Left ventricle myocardium inferior (tissue), 1 donor: ENCODE data around the gene ARAP2. TPM values are rescaled to one million over a fixed set of nuclear protein-coding genes. Genes with fewer than 3 reads are reported as not detected.

Experiments used
- DNase-seq: peaks from one replicate; pipeline ENCODE4 v3.0.0-alpha.2; 2020
- H3K27ac ChIP-seq: fragments of 200-600 bp; replicated peaks from 2 replicates; pipeline ENCODE4 v1.8.0; 2021
- H3K27me3 ChIP-seq: fragments of 200-600 bp; 2 replicates; pipeline ENCODE4 v1.8.0; 2021; ENCODE audit warnings: low read depth
- H3K36me3 ChIP-seq: fragments of 200-600 bp; 2 replicates; pipeline ENCODE4 v1.8.0; 2021
- H3K4me1 ChIP-seq: fragments of 200-600 bp; 2 replicates; pipeline ENCODE4 v1.8.0; 2021
- H3K4me3 ChIP-seq: fragments of 200-600 bp; 2 replicates; pipeline ENCODE4 v1.8.0; 2021; ENCODE audit warnings: mild to moderate bottlenecking, moderate library complexity
- H3K9me3 ChIP-seq: fragments of 200-600 bp; replicated peaks from 2 replicates; pipeline ENCODE4 v1.8.0; 2021
- intact Hi-C: fragments of 100-400 bp; cut with micrococcal nuclease; formaldehyde crosslinking; loops from one replicate; pipeline ENCODE4 v1.11.0; 2022
- total RNA-seq: library from RNA; stranded (reverse); fragmentation: NEBNext Ultra II Directional; extraction: Animal tissue kit (Norgen Biotek cat#: 25700); gene quantifications from one replicate; pipeline ENCODE4 v1.2.1, GENCODE V29; 2021
- TF ChIP-seq, protein P1 (sequence below): fragments of 200-600 bp; IDR thresholded peaks from 2 replicates; pipeline ENCODE4 v1.8.0; 2021; ENCODE audit warnings: antibody characterized with exemption, mild to moderate bottlenecking, borderline replicate concordance
- donor health status: DM: no; HTN: yes; CAD: no; lungs with severe emphysema.

ARAP2 gene
- total RNA-seq, 1 donor from 2014 or later = 2.9 TPM

- no peaks in the 10 kb centered on the region for H3K36me3 ChIP-seq
- H3K4me3 ChIP-seq = no peak overlapping the region
- TF ChIP-seq, protein P1, sequence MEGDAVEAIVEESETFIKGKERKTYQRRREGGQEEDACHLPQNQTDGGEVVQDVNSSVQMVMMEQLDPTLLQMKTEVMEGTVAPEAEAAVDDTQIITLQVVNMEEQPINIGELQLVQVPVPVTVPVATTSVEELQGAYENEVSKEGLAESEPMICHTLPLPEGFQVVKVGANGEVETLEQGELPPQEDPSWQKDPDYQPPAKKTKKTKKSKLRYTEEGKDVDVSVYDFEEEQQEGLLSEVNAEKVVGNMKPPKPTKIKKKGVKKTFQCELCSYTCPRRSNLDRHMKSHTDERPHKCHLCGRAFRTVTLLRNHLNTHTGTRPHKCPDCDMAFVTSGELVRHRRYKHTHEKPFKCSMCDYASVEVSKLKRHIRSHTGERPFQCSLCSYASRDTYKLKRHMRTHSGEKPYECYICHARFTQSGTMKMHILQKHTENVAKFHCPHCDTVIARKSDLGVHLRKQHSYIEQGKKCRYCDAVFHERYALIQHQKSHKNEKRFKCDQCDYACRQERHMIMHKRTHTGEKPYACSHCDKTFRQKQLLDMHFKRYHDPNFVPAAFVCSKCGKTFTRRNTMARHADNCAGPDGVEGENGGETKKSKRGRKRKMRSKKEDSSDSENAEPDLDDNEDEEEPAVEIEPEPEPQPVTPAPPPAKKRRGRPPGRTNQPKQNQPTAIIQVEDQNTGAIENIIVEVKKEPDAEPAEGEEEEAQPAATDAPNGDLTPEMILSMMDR = no peak
- DNase-seq = no peak
- no peaks in the 10 kb centered on the region for H3K27me3 ChIP-seq
- intact Hi-C loops = no loop called here
- H3K4me1 ChIP-seq = no peaks in the 10 kb centered on the region
- no peaks in the 10 kb centered on the region for H3K9me3 ChIP-seq
- no peak overlapping the region for H3K27ac ChIP-seq
These were observed 180.2 kb downstream of the ARAP2 start for GRCh38 chr4:36064117-36064516.

DNA sequence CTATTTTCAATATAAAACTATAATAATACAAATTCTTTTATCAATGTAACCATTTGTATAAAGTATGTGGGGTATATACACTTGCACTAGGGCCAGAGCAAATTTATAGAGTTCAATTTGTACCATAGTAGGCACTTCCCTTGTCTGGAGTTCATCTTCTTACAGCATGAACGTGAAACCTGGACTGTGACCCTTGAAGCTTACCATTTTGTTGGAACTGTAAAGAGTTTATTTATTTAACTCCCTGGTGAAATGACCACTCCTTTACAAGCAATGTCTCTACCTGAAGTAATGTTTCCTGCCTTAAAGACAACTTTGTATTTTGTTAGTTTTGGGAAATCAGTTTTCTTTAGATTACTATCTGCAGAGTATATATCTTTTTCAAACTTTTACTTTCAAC is 188.2 kb downstream of the ARAP2 start:
- no peak for DNase-seq
- intact Hi-C loops = no loop called here
- Histone ChIP-seq H3K4me3 (no peak overlapping the region), H3K36me3 (no peaks in the 10 kb centered on the region), H3K4me1 (no peaks in the 10 kb centered on the region), H3K27ac (no peak overlapping the region), H3K27me3 (no peaks in the 10 kb centered on the region), H3K9me3 (no peaks in the 10 kb centered on the region)
- TF ChIP-seq, protein P1 = no peak

DNA sequence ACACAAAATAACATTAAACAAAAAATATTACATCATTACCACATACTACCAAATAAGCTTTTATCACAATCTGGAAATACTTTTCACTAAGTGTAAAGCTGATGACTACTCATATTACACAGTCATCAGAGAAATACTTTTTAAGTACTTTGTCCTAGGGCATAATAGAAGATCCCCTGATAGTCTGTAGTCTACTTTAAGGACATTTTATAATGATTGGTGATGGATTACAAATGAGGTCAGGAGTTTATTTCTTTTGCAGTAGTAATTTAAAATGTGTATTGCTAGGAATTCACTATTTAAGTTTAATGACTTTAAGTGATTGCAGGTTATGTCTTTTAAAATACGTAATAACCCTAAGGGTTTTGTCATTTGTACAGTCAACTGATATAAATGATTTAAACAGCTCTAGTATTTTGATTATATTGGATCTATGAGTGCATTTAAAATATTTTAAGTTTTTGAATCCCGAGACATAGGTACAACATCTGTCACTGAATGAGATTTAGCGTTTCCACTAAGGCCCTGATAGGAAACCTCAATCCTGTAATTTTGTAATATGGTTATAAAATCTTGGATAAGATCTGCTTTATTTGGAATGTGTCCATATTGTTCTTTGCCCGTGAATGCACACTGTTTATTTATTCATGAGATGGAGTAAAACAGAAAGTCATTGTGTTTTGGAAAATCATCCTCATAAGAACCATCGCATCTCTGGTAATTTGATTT is 189.5 kb downstream of the ARAP2 start:
- H3K27me3 ChIP-seq = no peaks in the 10 kb centered on the region
- DNase-seq = no peak
- H3K9me3 ChIP-seq = no peaks in the 10 kb centered on the region
- H3K4me1 ChIP-seq = no peaks in the 10 kb centered on the region
- H3K27ac ChIP-seq = no peak overlapping the region
- TF ChIP-seq, protein P1 = no peak
- no peak overlapping the region for H3K4me3 ChIP-seq
- intact Hi-C loops = no loop called here
- no peaks in the 10 kb centered on the region for H3K36me3 ChIP-seq

GRCh38 chr4:36053930-36054329 is 190.4 kb downstream of the ARAP2 start:
- TF ChIP-seq, protein P1 = no peak
- Histone ChIP-seq H3K27ac (no peak overlapping the region), H3K4me1 (no peaks in the 10 kb centered on the region), H3K36me3 (no peaks in the 10 kb centered on the region), H3K27me3 (no peaks in the 10 kb centered on the region), H3K4me3 (no peak overlapping the region), H3K9me3 (no peaks in the 10 kb centered on the region)
- intact Hi-C loops = no loop called here
- DNase-seq = no peak

- H3K27ac ChIP-seq = no peak overlapping the region
- DNase-seq = no peak
- H3K9me3 ChIP-seq = no peaks in the 10 kb centered on the region
- H3K27me3 ChIP-seq = no peaks in the 10 kb centered on the region
- intact Hi-C loops = no loop called here
- TF ChIP-seq, protein P1 = no peak
- H3K4me1 ChIP-seq = no peaks in the 10 kb centered on the region
- H3K36me3 ChIP-seq = no peaks in the 10 kb centered on the region
- no peak overlapping the region for H3K4me3 ChIP-seq
These were observed 192.7 kb downstream of the ARAP2 start for GRCh38 chr4:36051634-36052033.
